GM19025 (cell line): ENCODE data around the gene MAU2.

Experiments
- ATAC-seq: cut with Tn5 transposase; IDR thresholded peaks from one replicate; pipeline ENCODE4 v1.9.1; 2021; ENCODE audit warnings: mild to moderate bottlenecking, low read depth, moderate library complexity; ENCODE audit not compliant: unreplicated experiment

The MAU2 gene

GRCh38 chr19:19320361-19321140 is at the start of gene MAU2, which contains the start of gene SUGP1:
TSS of gene MAU2 (plus strand) at chr19:19320829. CDS start at chr19:19320860, 31 bp downstream.
TSS of gene SUGP1 (minus strand) at chr19:19320509. CDS start at chr19:19320496, 13 bp downstream.
- ATAC-seq = peak; percentile 90

GRCh38 chr19:19271828-19272599 is 48.6 kb upstream of the MAU2 start:
- ATAC-seq = no peak

GRCh38 chr19:19274146-19274545 is 46.5 kb upstream of the MAU2 start:
- ATAC-seq = no peak

- no peak for ATAC-seq
These were observed 45.7 kb upstream of the MAU2 start for GRCh38 chr19:19274716-19275565.

GRCh38 chr19:19276386-19276785 is 44.2 kb upstream of the MAU2 start:
- ATAC-seq = no peak

- no peak for ATAC-seq
These were observed 43.8 kb upstream of the MAU2 start for GRCh38 chr19:19276851-19277250.

- ATAC-seq = no peak
These were observed 42.3 kb upstream of the MAU2 start for GRCh38 chr19:19278315-19278714.

- ATAC-seq = no peak
These were observed 41.5 kb upstream of the MAU2 start for GRCh38 chr19:19279062-19279612.

- ATAC-seq = no peak
These were observed 40.8 kb upstream of the MAU2 start for GRCh38 chr19:19279853-19280252.

GRCh38 chr19:19280561-19280960 is 40.1 kb upstream of the MAU2 start:
- ATAC-seq = no peak

- no peak for ATAC-seq
These were observed 34.9 kb upstream of the MAU2 start for GRCh38 chr19:19285686-19286085.

- ATAC-seq = no peak
These were observed 28.0 kb upstream of the MAU2 start for GRCh38 chr19:19292607-19293006.

GRCh38 chr19:19294914-19295313 is 25.7 kb upstream of the MAU2 start:
- no peak for ATAC-seq

- ATAC-seq = no peak
These were observed 23.5 kb upstream of the MAU2 start for GRCh38 chr19:19296953-19297689.

GRCh38 chr19:19297759-19298158 is 22.9 kb upstream of the MAU2 start:
- no peak for ATAC-seq

- no peak for ATAC-seq
These were observed 20.0 kb upstream of the MAU2 start for GRCh38 chr19:19300613-19301012.

GRCh38 chr19:19303411-19303810 is 17.2 kb upstream of the MAU2 start:
- ATAC-seq = no peak

GRCh38 chr19:19304186-19304965 is 16.3 kb upstream of the MAU2 start:
- ATAC-seq = no peak

- ATAC-seq = no peak
These were observed 15.6 kb upstream of the MAU2 start for GRCh38 chr19:19305066-19305465.
